Measurements from ENCODE around the gene HSD11B1L.
"Not testable (repeated sequence)": the region's sequence is repeated elsewhere in the genome, so short reads cannot be mapped to it uniquely, and the experiment has no call there.

HSD11B1L gene

GRCh38 chr19:5703819-5704818, 23.3 kb downstream of the HSD11B1L start:
- DNase-seq: no peak

DNA sequence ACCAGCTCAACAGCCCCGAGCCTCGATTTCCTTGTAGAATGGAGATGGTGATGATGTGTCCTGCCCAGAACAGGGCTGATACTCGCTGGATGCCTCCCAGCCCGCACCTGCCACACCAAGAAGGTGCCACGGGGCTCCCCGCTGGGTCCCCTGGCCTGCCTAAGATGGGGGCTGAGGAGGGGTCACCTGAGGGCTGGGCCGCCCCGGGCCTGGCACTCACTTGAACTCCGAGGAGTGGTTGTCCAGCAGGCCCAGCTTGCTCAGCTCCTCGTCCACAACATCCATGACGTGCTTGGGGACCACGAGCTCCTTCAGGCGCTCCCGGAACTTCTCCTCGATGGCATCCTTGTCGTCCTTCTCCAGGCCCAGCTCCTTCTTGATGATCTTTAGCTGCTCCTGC, 24.7 kb downstream of the HSD11B1L start:
- DNase-seq: no peak

DNA sequence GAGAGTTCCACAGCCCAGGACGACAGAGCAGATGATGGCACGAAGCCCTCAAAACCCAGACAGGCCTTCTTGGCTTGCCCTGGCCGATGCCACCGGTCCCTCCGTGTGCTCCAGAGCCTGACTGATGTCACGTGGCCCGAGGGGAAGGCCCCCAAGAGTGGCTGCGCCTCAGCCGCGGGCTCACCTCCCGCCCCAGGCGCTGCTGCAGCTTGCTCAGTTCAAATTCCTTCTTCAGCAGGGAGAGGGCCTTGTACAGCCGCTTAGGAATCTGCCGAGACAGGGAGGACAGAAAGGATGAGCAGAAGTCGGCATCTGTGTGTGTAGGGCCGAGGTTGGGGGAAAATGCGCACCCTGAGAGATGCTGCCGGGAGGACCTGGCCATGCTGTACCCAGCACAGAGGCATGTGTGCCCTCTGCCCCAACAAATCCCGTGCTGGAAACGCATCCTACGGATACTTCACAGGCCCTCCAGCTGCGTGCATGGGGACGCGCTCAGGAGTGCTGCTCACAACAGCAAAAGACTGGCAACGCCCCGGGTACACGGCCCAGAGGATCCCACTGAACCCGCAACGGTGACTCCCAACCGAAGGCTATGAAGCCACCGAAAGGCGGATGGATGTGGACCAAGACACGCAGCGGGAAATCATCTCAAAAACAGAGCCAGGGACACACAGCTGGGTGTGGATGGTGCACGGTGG, 26.2 kb downstream of the HSD11B1L start:
- DNase-seq: no peak

- DNase-seq: no peak
Measured at GRCh38 chr19:5707576-5708575, 27.0 kb downstream of the HSD11B1L start.

DNA sequence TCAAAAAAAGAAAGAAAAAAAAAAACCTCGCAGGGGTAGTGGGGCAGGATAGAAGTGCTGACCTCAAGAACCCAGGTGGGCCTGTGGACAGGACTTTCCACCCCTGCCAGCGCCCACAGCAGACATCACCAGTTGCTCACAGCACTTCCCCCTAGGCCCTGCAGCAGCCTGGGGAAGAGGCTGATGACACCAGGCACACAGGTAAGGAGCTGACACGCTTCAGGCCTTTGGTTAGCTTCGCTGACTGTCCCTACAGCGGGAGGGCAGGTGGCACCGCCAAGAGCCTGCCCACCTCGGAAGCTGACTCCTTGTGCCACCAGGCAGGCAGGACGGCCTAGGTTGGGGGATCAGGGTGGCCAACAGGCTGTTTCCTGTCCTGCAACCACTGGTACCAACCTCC, 30.2 kb downstream of the HSD11B1L start:
- DNase-seq: no peak

DNA sequence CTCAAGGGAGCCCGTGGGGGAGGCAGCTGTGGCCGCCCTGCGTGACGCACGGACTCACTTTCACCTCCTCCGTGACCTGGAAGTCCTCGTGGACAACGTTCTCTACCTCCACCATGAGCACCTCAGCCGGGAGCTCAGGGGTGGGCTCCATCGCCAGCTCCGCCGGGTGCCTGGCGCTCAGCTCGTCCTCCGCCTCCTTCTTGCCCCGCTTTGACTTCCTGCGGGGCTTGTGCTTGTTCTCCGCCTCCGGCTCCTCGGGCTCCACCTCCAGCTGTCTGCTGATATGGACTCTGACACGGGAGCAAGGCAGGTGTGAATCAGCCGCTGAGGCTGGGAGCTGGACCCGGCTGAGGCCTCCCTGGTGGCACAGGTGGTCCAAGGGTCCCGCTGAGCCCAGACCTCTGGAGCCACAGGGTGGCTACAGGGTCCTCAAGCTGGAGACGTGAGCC, 30.9 kb downstream of the HSD11B1L start:
- DNase-seq: no peak

DNA sequence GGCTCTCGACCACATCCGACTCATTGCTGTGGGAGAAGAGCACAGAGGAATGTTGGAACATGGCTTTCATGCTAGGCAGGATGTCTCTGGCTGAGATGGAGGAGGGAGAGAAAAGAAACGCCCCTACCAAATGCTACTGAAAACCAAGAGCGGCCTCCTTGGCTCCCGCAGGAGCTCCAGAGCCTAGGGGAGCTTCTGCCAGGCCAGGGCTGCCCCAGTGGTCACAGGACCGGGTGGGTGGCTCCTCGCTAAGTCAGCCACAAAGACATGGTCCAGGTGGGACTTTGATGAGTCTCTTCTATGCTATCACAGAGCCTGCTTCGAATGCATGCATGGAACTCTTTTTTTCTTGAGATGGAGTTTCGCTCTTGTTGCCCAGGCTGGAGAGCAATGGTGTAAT, 32.4 kb downstream of the HSD11B1L start:
- no peak for DNase-seq

- DNase-seq: no peak
Measured at GRCh38 chr19:5714816-5715215, 34.0 kb downstream of the HSD11B1L start.

GRCh38 chr19:5717215-5717935, 36.5 kb downstream of the HSD11B1L start:
- peak in 1 of 2 donors; percentile 21 for DNase-seq

GRCh38 chr19:5718037-5718578, 37.3 kb downstream of the HSD11B1L start:
- DNase-seq: peak; percentile 51 to 72

GRCh38 chr19:5718579-5719273, 37.9 kb downstream of the HSD11B1L start:
- peak; percentile 77 to 83 for DNase-seq

DNA sequence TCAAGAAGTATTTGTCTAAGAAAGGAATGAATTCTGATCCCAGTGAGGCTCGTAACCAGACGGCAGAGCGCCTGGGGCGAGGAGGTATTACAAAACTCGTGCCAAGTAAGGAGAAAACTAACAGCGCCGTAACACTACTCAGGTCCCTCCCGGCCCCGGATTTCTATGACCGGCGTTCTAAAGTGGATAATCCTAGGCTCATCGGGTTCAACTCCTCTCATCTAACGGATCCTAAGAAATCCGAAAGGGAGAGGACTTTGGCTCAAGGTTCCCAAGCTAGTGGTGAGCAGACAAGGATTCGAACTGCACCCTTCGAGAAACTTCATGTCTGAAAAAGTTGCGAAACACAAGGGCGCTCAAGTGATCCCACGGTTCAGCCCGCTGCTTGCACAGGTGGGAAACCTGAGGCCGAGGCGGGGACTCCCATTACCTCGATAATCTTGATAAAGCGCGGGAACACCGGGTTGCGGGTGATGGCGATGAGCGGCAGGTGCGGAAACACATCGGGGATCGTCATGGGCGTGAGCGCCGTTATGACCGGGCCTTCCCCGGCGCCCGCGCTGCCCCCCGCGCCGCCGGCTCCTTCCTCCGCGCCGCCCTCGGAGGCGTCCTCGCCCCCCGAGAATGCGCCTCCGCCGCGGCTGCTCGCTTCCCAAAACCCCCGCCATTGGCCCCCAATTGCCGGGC, 38.6 kb downstream of the HSD11B1L start:
- peak; percentile 6 to 22 for DNase-seq

DNA sequence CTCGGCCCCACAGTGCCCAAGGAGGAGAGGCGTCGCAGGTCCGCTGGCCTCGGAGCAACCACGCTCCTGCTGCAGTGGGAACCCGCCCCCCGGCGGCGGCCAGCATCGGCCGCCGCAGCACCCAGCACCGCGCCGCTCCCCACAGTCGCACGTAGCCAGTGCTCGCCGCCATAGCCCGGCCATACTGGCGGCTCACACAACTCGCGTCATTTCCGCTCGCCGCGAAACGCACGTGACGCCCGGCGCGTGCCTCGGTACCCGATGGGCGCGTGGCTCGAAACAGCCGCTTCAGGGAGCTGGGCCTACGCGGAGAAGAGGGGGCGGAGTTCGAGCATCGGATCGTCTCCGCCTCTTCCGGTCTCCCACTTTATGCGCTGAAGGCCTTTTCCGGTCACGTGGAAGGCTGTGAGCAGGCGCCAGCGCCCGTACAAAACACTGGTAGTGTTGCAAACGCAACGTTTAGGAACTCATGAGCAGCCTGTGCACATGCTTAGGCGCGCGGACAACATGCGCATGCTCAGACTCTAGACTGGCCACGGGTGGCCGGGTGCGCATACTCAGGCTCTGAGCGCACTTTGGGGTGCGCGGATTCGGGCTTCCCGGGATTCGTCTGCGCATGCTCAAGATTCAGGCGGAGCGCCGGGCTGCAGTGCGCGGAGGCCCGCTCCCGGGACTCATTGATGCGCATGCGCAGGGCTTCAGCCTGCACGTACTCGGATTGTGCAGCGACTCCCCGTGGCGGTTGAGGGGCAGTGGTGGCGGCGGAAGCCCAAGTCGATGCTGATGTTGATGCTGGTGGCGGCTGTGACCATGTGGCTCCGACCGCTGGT, 39.3 kb downstream of the HSD11B1L start, which contains the start of the genes CATSPERD and LONP1:
Gene CATSPERD (plus strand): TSS at position 677 of the 830 bp plus-strand sequence. CDS start 101 bp downstream, at position 778.
Gene LONP1 (minus strand): TSS at position 186 of the 830 bp plus-strand sequence. CDS start 14 bp downstream, at position 172.
- DNase-seq: peak; percentile 98

GRCh38 chr19:5727453-5728050, 46.7 kb downstream of the HSD11B1L start:
- DNase-seq: no peak

GRCh38 chr19:5733172-5733571, 52.3 kb downstream of the HSD11B1L start:
- not testable (repeated sequence) for DNase-seq

All from inflammatory macrophage treated with lipopolysaccharide for 1 hour (primary cell).